Measurements from ENCODE around the gene VSX1. TPM values are rescaled to one million over a fixed set of nuclear protein-coding genes. Genes with fewer than 3 reads are reported as not detected.

VSX1 gene
- total and polyA plus RNA-seq, 4 donors, result 0.03 to 0.08 TPM; not detected in 2

DNA sequence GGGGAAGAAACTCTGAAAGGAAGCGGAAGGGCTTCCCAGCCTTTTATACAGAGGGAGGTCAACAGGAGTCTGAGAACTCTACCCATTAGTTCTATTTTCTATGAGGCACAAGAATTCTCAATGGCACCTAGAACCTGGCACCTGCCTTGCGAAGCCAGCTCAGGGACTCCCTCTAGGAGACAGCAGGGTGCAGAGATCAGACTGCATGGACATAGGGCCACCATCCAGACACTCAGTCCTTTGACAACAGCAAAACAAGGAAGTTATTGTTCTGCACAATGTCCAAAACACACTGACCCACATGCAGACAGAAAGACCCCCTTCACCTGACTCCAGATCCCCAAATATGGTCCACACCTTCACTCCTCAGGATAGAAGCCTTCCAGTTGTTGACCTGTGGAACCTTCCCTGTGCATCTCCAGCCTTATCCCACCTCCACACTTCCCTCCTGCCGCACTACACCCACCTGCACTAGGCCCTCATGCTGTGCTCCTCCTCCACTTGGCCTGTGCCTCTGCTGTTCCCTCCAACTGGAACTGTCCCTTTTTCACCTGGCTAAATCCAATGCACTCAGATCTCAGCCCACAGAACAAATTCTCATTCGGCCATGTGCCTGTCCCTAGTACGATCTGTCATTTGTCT lies 51.8 kb downstream of the VSX1 start:
- TF ChIP-seq JUND (IDR thresholded peaks at IDR 0.05), result no peak
- no peak overlapping the region for H3K27ac ChIP-seq (ENCODE audit: low read depth in 1 of 2, low read length in 2 of 2)
- no peak for DNase-seq (ENCODE audit: low spot score)
- H3K27me3 ChIP-seq (ENCODE audit: control insufficient read depth in 4 of 4, insufficient read depth in 4 of 4, low read length in 3 of 4), result no peaks in the 10 kb centered on the region
- H3K4me1 ChIP-seq (ENCODE audit: control insufficient read depth in 4 of 4, insufficient read depth in 4 of 4, low read length in 3 of 4), result no peaks in the 10 kb centered on the region
- no peaks in the 10 kb centered on the region for H3K9me3 ChIP-seq (ENCODE audit: control insufficient read depth in 4 of 4, low read length in 3 of 4)
- no peak overlapping the region for H3K4me3 ChIP-seq (ENCODE audit: low read depth in 1 of 3, low read length in 3 of 3)
- H3K9ac ChIP-seq (ENCODE audit: low read depth in 1 of 2, low read length in 2 of 2), result no peak overlapping the region
- no peaks in the 10 kb centered on the region for H3K36me3 ChIP-seq (ENCODE audit: control insufficient read depth in 4 of 4, insufficient read depth in 3 of 4, low read depth in 1 of 4, low read length in 3 of 4)
- 95% methylated on average over 5 of the region's 5 CpGs for WGBS

DNA sequence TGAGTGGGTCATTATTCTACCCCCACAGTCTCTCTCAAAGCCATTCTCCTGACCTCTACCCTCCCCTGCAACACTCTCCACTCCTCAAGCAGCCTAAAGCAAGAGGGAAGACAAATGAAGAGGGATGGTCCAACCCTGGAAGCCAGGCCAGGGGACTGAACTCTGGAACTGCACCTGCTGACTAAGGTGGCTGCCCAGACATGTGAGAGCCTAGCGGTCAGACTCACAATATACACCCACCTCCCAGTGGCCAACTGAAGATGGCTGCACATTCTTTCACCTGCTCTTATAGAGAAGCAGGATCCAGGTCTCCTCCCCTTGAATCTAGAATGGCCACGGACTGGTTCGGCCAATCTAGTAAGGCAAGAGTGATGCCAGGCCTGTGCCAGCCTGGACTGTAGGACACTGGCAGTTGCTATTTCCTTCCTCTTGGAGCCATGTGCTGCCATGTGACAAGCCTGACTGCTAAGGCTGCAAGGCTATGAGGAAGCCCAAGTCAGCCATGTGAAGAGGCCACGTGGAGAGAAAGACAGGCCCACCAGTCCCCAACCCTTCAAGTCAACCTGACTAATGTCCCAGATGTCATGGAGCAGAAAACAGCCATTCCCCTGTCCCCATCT lies 55.8 kb downstream of the VSX1 start:
- no peak for TF ChIP-seq JUND (IDR thresholded peaks at IDR 0.05)
- TF ChIP-seq, protein P1, sequence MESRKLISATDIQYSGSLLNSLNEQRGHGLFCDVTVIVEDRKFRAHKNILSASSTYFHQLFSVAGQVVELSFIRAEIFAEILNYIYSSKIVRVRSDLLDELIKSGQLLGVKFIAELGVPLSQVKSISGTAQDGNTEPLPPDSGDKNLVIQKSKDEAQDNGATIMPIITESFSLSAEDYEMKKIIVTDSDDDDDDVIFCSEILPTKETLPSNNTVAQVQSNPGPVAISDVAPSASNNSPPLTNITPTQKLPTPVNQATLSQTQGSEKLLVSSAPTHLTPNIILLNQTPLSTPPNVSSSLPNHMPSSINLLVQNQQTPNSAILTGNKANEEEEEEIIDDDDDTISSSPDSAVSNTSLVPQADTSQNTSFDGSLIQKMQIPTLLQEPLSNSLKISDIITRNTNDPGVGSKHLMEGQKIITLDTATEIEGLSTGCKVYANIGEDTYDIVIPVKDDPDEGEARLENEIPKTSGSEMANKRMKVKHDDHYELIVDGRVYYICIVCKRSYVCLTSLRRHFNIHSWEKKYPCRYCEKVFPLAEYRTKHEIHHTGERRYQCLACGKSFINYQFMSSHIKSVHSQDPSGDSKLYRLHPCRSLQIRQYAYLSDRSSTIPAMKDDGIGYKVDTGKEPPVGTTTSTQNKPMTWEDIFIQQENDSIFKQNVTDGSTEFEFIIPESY (IDR thresholded peaks at IDR 0.05), result no peak
- no peak for TF ChIP-seq RXRA (IDR thresholded peaks at IDR 0.05)
- TF ChIP-seq RAD21 (IDR thresholded peaks at IDR 0.05), result no peak
- TF ChIP-seq TAF1 (conservative IDR thresholded peaks at IDR 0.05), result no peak
- no peak for TF ChIP-seq FOXA1 (IDR thresholded peaks at IDR 0.05)
- TF ChIP-seq HNF4A (conservative IDR thresholded peaks at IDR 0.05), result no peak
- TF ChIP-seq, protein P2, sequence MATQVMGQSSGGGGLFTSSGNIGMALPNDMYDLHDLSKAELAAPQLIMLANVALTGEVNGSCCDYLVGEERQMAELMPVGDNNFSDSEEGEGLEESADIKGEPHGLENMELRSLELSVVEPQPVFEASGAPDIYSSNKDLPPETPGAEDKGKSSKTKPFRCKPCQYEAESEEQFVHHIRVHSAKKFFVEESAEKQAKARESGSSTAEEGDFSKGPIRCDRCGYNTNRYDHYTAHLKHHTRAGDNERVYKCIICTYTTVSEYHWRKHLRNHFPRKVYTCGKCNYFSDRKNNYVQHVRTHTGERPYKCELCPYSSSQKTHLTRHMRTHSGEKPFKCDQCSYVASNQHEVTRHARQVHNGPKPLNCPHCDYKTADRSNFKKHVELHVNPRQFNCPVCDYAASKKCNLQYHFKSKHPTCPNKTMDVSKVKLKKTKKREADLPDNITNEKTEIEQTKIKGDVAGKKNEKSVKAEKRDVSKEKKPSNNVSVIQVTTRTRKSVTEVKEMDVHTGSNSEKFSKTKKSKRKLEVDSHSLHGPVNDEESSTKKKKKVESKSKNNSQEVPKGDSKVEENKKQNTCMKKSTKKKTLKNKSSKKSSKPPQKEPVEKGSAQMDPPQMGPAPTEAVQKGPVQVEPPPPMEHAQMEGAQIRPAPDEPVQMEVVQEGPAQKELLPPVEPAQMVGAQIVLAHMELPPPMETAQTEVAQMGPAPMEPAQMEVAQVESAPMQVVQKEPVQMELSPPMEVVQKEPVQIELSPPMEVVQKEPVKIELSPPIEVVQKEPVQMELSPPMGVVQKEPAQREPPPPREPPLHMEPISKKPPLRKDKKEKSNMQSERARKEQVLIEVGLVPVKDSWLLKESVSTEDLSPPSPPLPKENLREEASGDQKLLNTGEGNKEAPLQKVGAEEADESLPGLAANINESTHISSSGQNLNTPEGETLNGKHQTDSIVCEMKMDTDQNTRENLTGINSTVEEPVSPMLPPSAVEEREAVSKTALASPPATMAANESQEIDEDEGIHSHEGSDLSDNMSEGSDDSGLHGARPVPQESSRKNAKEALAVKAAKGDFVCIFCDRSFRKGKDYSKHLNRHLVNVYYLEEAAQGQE (IDR thresholded peaks at IDR 0.05), result no peak
- TF ChIP-seq FOXA2 (IDR thresholded peaks at IDR 0.05), result no peak
- no peak for TF ChIP-seq EGR1 (IDR thresholded peaks at IDR 0.05; ENCODE audit: low read depth in 2 of 2)
- no peak for TF ChIP-seq NR2F2 (IDR thresholded peaks at IDR 0.05)
- DNase-seq (ENCODE audit: low spot score), result no peak
- 95% methylated on average over 4 of the region's 4 CpGs for WGBS
- no peak overlapping the region for H3K27ac ChIP-seq (ENCODE audit: low read depth in 1 of 2, low read length in 2 of 2)
- H3K9ac ChIP-seq (ENCODE audit: low read depth in 1 of 2, low read length in 2 of 2), result no peak overlapping the region
- no peaks in the 10 kb centered on the region for H3K9me3 ChIP-seq (ENCODE audit: control insufficient read depth in 4 of 4, low read length in 3 of 4)
- H3K4me3 ChIP-seq (ENCODE audit: low read depth in 1 of 3, low read length in 3 of 3), result no peak overlapping the region
- H3K4me1 ChIP-seq (ENCODE audit: control insufficient read depth in 4 of 4, insufficient read depth in 4 of 4, low read length in 3 of 4), result no peaks in the 10 kb centered on the region
- no peaks in the 10 kb centered on the region for H3K36me3 ChIP-seq (ENCODE audit: control insufficient read depth in 4 of 4, insufficient read depth in 3 of 4, low read depth in 1 of 4, low read length in 3 of 4)
- H3K27me3 ChIP-seq (ENCODE audit: control insufficient read depth in 4 of 4, insufficient read depth in 4 of 4, low read length in 3 of 4), result no peaks in the 10 kb centered on the region

Other genes with a start within 250 kb of the VSX1 start
- gene CST7, start 132.9 kb downstream of the VSX1 start, total RNA-seq, result 10 to 100 TPM in 1 of 2 donors, 1 to 10 TPM in 1; 1.8 to 15.1 TPM
- 1 to 10 TPM; 1.5 to 3.7 TPM for gene CST7, start 132.9 kb downstream of the VSX1 start, polyA plus RNA-seq
- 100 to 1,000 TPM; 132 to 378 TPM for gene APMAP, start 89.4 kb downstream of the VSX1 start, total RNA-seq
- gene APMAP, start 89.4 kb downstream of the VSX1 start, polyA plus RNA-seq, result 100 to 1,000 TPM; 210 to 257 TPM
- 10 to 100 TPM; 37.2 to 87.5 TPM for gene ACSS1, start 24.0 kb downstream of the VSX1 start, total RNA-seq
- 1 to 10 TPM; 5.3 to 7.1 TPM for gene ACSS1, start 24.0 kb downstream of the VSX1 start, polyA plus RNA-seq
- gene ENTPD6, start 113.6 kb upstream of the VSX1 start, total RNA-seq, result 10 to 100 TPM; 19.0 to 29.7 TPM
- gene ENTPD6, start 113.6 kb upstream of the VSX1 start, polyA plus RNA-seq, result 10 to 100 TPM; 14.9 to 29.9 TPM
- gene PYGB, start 165.9 kb upstream of the VSX1 start, total RNA-seq, result 10 to 100 TPM; 11.3 to 11.7 TPM
- 1 to 10 TPM; 3.6 to 8.3 TPM for gene PYGB, start 165.9 kb upstream of the VSX1 start, polyA plus RNA-seq